ENCODE results near the gene STRADB. TPM values are rescaled to one million over a fixed set of nuclear protein-coding genes. Genes with fewer than 3 reads are reported as not detected.

STRADB gene
- total RNA-seq, 1 donor from 2014 or later, result 44.4 TPM

DNA sequence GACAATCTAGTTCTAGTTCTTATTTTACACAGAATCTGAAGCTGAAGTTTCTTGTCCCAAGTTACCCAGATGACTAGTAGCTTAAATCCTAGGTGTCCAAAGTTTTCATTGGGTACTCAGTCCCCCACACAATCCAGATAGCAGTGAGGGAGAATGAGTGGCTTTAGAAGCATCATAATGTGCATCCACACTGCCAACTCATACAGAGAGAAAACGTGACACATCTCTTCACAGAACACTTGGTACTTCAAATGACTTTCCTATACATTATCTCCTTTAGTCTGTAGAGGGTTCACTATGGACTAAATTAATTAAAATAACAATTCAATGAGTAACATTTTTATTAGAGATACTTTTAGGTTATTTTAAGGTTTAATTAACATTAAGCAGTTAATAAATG, 45.2 kb downstream of the STRADB start:
- peaks cover 1% of the 10 kb centered on the region for H3K36me3 Mint-ChIP-seq
- H3K27ac Mint-ChIP-seq, result no peak overlapping the region
- peaks cover 12% of the 10 kb centered on the region for H3K9me3 Mint-ChIP-seq
- DNase-seq (ENCODE audit: low spot score in 2 of 2, unreplicated experiment in 2 of 2), result no peak
- H3K4me3 Mint-ChIP-seq, result no peak overlapping the region
- TF ChIP-seq, protein P1, sequence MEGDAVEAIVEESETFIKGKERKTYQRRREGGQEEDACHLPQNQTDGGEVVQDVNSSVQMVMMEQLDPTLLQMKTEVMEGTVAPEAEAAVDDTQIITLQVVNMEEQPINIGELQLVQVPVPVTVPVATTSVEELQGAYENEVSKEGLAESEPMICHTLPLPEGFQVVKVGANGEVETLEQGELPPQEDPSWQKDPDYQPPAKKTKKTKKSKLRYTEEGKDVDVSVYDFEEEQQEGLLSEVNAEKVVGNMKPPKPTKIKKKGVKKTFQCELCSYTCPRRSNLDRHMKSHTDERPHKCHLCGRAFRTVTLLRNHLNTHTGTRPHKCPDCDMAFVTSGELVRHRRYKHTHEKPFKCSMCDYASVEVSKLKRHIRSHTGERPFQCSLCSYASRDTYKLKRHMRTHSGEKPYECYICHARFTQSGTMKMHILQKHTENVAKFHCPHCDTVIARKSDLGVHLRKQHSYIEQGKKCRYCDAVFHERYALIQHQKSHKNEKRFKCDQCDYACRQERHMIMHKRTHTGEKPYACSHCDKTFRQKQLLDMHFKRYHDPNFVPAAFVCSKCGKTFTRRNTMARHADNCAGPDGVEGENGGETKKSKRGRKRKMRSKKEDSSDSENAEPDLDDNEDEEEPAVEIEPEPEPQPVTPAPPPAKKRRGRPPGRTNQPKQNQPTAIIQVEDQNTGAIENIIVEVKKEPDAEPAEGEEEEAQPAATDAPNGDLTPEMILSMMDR (IDR thresholded peaks at IDR 0.05; ENCODE audit: unreplicated experiment), result no peak
- H3K27me3 Mint-ChIP-seq (ENCODE audit: low read depth), result peaks cover 10% of the 10 kb centered on the region
- H3K4me1 Mint-ChIP-seq, result no peaks in the 10 kb centered on the region

- Mint-ChIP-seq H3K4me1 (no peaks in the 10 kb centered on the region), H3K9me3 (peaks cover 35% of the 10 kb centered on the region), H3K36me3 (peaks cover 9% of the 10 kb centered on the region), H3K4me3 (no peak overlapping the region), H3K27me3 (ENCODE audit: low read depth) (no peaks in the 10 kb centered on the region), H3K27ac (no peak overlapping the region)
- TF ChIP-seq, protein P1 (IDR thresholded peaks at IDR 0.05; ENCODE audit: unreplicated experiment), result no peak
- DNase-seq (ENCODE audit: low spot score in 2 of 2, unreplicated experiment in 2 of 2), result no peak
Measured at GRCh38 chr2:201500534-201500933, 49.0 kb downstream of the STRADB start.

DNA sequence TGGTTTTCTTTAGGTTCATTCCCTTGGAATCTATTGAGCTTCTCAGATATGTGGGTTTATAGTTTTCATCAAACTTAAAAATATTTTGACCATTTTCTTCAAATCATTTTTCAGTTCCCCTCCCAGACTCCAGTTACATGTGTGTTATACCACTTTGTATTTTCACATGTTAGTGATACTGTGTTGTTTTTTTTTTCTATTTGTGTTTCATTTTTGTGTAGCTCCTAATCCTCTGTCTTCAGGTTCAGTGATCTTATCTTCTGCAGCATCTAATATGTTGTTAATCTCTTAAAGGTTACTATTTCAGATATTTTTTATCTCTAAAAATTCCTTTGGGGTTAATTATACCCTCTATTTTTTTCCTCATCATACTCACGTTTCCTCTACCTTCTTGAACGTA, 51.2 kb downstream of the STRADB start:
- Mint-ChIP-seq H3K4me1 (no peaks in the 10 kb centered on the region), H3K4me3 (no peak overlapping the region), H3K36me3 (peaks cover 9% of the 10 kb centered on the region), H3K27ac (no peak overlapping the region), H3K27me3 (ENCODE audit: low read depth) (no peaks in the 10 kb centered on the region), H3K9me3 (peaks cover 35% of the 10 kb centered on the region)
- DNase-seq (ENCODE audit: low spot score in 2 of 2, unreplicated experiment in 2 of 2), result no peak
- TF ChIP-seq, protein P1 (IDR thresholded peaks at IDR 0.05; ENCODE audit: unreplicated experiment), result no peak

- Mint-ChIP-seq H3K36me3 (peaks cover 6% of the 10 kb centered on the region), H3K4me3 (no peak overlapping the region), H3K27ac (no peak overlapping the region), H3K27me3 (ENCODE audit: low read depth) (no peaks in the 10 kb centered on the region), H3K4me1 (no peaks in the 10 kb centered on the region), H3K9me3 (peaks cover 23% of the 10 kb centered on the region)
- TF ChIP-seq, protein P1 (IDR thresholded peaks at IDR 0.05; ENCODE audit: unreplicated experiment), result no peak
- no peak for DNase-seq (ENCODE audit: low spot score in 2 of 2, unreplicated experiment in 2 of 2)
Measured at GRCh38 chr2:201507725-201508124, 56.2 kb downstream of the STRADB start.

- Mint-ChIP-seq H3K27ac (no peak overlapping the region), H3K4me1 (no peaks in the 10 kb centered on the region), H3K9me3 (peaks cover 5% of the 10 kb centered on the region), H3K36me3 (no peaks in the 10 kb centered on the region), H3K4me3 (no peak overlapping the region), H3K27me3 (ENCODE audit: low read depth) (no peaks in the 10 kb centered on the region)
- TF ChIP-seq, protein P1 (IDR thresholded peaks at IDR 0.05; ENCODE audit: unreplicated experiment), result no peak
- DNase-seq (ENCODE audit: low spot score in 2 of 2, unreplicated experiment in 2 of 2), result no peak
Measured at GRCh38 chr2:201513271-201513670, 61.7 kb downstream of the STRADB start.
